ENCODE data around the gene GBA3. TPM values are rescaled to one million over a fixed set of nuclear protein-coding genes. Genes with fewer than 3 reads are reported as not detected.

The GBA3 gene
- polyA plus RNA-seq, 1 donor from 2014 or later: not detected

- no peaks in the 10 kb centered on the region for H3K27me3 ChIP-seq (ENCODE audit: insufficient read depth, low read depth, low read length)
- no peak overlapping the region for H3K27ac ChIP-seq (ENCODE audit: low read length)
- no peak overlapping the region for H3K9ac ChIP-seq (ENCODE audit: low read length)
- H3K79me2 ChIP-seq (replicated peaks; ENCODE audit: insufficient read depth, low read length): no peaks in the 10 kb centered on the region
- H3K4me3 ChIP-seq (ENCODE audit: low read length): no peak overlapping the region
- H4K20me1 ChIP-seq (ENCODE audit: insufficient read depth): no peaks in the 10 kb centered on the region
- H3F3A ChIP-seq (ENCODE audit: insufficient read depth, low read length, poor library complexity, severe bottlenecking): no peaks in the 10 kb centered on the region
- no peaks in the 10 kb centered on the region for H3K36me3 ChIP-seq (ENCODE audit: insufficient read depth, low read length)
- H3K9me2 ChIP-seq (ENCODE audit: insufficient read depth, low read length): no peaks in the 10 kb centered on the region
- no peak overlapping the region for H2AFZ ChIP-seq (ENCODE audit: low read depth, low read length)
- no peak for TF ChIP-seq CTCF (IDR thresholded peaks at IDR 0.05; ENCODE audit: poor library complexity, severe bottlenecking)
- no peak overlapping the region for H3K4me2 ChIP-seq (ENCODE audit: low read length)
- H3K9me3 ChIP-seq (ENCODE audit: low read length): no peaks in the 10 kb centered on the region
Observed at GRCh38 chr4:22650771-22651170, 42.0 kb upstream of the GBA3 start.

- H3K27ac ChIP-seq (ENCODE audit: low read length): no peak overlapping the region
- H3F3A ChIP-seq (ENCODE audit: insufficient read depth, low read length, poor library complexity, severe bottlenecking): no peaks in the 10 kb centered on the region
- no peak overlapping the region for H3K9ac ChIP-seq (ENCODE audit: low read length)
- no peaks in the 10 kb centered on the region for H3K79me2 ChIP-seq (replicated peaks; ENCODE audit: insufficient read depth, low read length)
- no peak overlapping the region for H3K4me2 ChIP-seq (ENCODE audit: low read length)
- no peaks in the 10 kb centered on the region for H3K9me3 ChIP-seq (ENCODE audit: low read length)
- no peak overlapping the region for H3K4me3 ChIP-seq (ENCODE audit: low read length)
- H3K27me3 ChIP-seq (ENCODE audit: insufficient read depth, low read depth, low read length): no peaks in the 10 kb centered on the region
- no peaks in the 10 kb centered on the region for H3K9me2 ChIP-seq (ENCODE audit: insufficient read depth, low read length)
- no peaks in the 10 kb centered on the region for H4K20me1 ChIP-seq (ENCODE audit: insufficient read depth)
- no peak overlapping the region for H2AFZ ChIP-seq (ENCODE audit: low read depth, low read length)
- H3K36me3 ChIP-seq (ENCODE audit: insufficient read depth, low read length): no peaks in the 10 kb centered on the region
- TF ChIP-seq EP300 (conservative IDR thresholded peaks at IDR 0.05; ENCODE audit: poor library complexity, severe bottlenecking) (no peak), EZH2 (IDR thresholded peaks at IDR 0.05; ENCODE audit: borderline replicate concordance, insufficient read depth, low read length, poor library complexity, severe bottlenecking) (no peak), POLR2AphosphoS5 (IDR thresholded peaks at IDR 0.05) (no peak), RAD21 (conservative IDR thresholded peaks at IDR 0.05) (no peak), TAF1 (IDR thresholded peaks at IDR 0.05; ENCODE audit: low read depth) (no peak), CTCF (IDR thresholded peaks at IDR 0.05; ENCODE audit: poor library complexity, severe bottlenecking) (no peak), SMC3 (conservative IDR thresholded peaks at IDR 0.05; ENCODE audit: poor library complexity) (no peak), MXI1 (conservative IDR thresholded peaks at IDR 0.05; ENCODE audit: poor library complexity, severe bottlenecking) (no peak)
- TF ChIP-seq, protein P1, sequence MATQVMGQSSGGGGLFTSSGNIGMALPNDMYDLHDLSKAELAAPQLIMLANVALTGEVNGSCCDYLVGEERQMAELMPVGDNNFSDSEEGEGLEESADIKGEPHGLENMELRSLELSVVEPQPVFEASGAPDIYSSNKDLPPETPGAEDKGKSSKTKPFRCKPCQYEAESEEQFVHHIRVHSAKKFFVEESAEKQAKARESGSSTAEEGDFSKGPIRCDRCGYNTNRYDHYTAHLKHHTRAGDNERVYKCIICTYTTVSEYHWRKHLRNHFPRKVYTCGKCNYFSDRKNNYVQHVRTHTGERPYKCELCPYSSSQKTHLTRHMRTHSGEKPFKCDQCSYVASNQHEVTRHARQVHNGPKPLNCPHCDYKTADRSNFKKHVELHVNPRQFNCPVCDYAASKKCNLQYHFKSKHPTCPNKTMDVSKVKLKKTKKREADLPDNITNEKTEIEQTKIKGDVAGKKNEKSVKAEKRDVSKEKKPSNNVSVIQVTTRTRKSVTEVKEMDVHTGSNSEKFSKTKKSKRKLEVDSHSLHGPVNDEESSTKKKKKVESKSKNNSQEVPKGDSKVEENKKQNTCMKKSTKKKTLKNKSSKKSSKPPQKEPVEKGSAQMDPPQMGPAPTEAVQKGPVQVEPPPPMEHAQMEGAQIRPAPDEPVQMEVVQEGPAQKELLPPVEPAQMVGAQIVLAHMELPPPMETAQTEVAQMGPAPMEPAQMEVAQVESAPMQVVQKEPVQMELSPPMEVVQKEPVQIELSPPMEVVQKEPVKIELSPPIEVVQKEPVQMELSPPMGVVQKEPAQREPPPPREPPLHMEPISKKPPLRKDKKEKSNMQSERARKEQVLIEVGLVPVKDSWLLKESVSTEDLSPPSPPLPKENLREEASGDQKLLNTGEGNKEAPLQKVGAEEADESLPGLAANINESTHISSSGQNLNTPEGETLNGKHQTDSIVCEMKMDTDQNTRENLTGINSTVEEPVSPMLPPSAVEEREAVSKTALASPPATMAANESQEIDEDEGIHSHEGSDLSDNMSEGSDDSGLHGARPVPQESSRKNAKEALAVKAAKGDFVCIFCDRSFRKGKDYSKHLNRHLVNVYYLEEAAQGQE (IDR thresholded peaks at IDR 0.05; ENCODE audit: borderline replicate concordance): no peak
Observed at GRCh38 chr4:22653752-22654151, 39.0 kb upstream of the GBA3 start.
